LNCaP clone FGC (cell line): ENCODE results near the gene RAD51B.

Source experiments
- DNase-seq: peaks from one replicate; pipeline ENCODE4 v3.0.0-alpha.2; 2011; ENCODE audit warnings: low read depth
- H3K4me3 ChIP-seq: 2 replicates; pipeline ENCODE4 v1.5.1; 2011; ENCODE audit warnings: mild to moderate bottlenecking, low read depth, low read length, control low read depth
- CTCF ChIP-seq: IDR thresholded peaks from 2 replicates; pipeline ENCODE4 v1.5.1; 2012; ENCODE audit warnings: mild to moderate bottlenecking; ENCODE audit not compliant: control insufficient read depth, insufficient read depth; ENCODE audit errors: extremely low read depth

RAD51B gene

DNA sequence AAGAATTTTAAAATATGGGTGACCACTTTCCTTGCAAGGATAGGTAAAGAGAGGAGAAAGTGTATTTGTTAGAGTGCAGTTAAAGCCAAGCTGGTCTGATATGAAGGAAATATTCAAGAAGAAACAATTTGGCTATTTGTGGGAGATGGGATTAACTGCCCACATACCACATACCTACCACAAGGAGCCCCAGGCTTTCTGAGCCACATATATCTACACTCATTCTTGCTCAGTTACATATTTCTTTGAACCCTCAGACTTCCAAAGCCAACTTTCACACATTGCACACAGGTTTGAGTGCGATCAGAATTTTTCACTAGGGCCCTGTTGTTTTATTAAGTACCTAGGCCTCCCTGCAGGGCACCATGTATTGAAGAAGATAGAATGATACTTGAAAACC lies 643.1 kb downstream of the RAD51B start:
- no peak for DNase-seq
- TF ChIP-seq CTCF, result no peak
- H3K4me3 ChIP-seq, result no peak overlapping the region

- H3K4me3 ChIP-seq, result no peak overlapping the region
- no peak for TF ChIP-seq CTCF
- no peak for DNase-seq
Measured at GRCh38 chr14:68463299-68463698, 643.7 kb downstream of the RAD51B start.

DNA sequence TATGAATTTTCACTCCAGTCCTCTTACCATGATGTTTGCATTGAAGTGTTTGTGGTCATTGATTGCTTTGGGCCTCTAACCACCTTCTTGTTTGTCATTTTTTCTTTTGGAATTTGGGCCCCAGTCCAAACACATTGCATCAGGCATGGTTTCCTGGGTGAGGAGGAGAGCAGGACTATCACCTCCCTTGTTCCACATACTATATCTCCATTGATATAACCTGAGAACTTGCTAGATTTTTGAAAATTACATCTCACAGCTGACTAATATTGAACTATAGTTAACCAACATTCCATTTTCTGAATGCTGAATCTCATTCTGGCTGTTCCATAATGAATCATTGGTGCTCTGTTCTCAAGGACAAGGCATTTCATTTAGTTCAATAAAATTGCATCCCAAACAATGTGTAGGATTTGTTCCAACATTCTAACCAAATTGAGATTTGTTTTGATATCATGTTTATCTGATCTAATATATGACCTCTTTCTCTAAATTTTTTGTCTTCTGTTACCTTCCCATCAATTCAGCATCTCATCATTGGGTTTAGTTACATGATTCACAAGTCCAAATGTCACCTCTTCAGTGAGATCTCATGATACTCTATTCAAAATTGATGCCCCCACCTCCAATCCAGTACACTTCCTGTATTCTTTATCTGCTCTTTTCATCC lies 644.3 kb downstream of the RAD51B start:
- no peak for TF ChIP-seq CTCF
- no peak overlapping the region for H3K4me3 ChIP-seq
- no peak for DNase-seq

DNA sequence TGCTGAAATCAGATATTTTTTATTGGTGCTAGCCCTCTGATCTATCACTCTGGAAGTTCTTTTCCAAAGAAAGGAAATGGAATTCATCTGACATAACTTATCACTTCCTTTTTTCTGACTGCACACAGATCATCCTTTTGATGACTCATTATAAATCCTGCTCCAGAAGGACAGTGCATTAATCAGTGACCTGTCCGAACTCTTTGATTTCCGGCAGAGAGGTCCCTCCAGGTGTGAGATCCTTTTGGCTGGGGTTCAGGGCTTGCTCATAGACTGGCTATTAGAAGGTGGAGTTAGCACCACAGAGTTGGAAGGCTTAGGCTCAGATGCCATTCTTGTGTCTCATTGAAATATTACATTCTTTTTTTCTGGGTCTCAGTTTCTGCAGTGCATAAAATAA lies 645.1 kb downstream of the RAD51B start:
- no peak for DNase-seq

DNA sequence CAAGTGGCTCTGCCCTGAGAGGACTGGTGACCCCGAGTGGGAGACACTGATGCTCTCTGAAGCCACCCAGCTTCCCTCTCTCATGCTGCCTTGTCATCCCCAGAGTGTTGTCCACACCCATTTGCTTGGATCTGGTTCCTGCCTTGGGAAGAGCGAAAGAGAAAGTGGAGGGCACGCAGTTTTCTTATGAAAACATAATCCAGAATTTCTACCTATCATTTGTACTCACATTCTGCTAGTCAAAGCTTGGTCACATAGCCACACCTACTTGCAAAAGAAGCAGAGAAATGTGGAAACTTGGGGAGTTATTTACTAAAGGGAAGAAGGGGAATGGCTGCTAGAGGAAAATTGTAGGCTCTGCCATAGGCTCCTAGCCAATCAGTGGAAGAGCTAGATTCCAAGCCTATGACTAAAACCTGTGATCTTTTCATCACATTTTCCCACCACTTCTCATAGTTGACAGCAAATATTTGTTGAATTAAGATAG lies 647.0 kb downstream of the RAD51B start:
- no peak for DNase-seq
- no peak overlapping the region for H3K4me3 ChIP-seq
- no peak for TF ChIP-seq CTCF

More for the DNA sequence above, 645.1 kb downstream of the RAD51B start:
- H3K4me3 ChIP-seq, result no peak overlapping the region
- TF ChIP-seq CTCF, result no peak

DNA sequence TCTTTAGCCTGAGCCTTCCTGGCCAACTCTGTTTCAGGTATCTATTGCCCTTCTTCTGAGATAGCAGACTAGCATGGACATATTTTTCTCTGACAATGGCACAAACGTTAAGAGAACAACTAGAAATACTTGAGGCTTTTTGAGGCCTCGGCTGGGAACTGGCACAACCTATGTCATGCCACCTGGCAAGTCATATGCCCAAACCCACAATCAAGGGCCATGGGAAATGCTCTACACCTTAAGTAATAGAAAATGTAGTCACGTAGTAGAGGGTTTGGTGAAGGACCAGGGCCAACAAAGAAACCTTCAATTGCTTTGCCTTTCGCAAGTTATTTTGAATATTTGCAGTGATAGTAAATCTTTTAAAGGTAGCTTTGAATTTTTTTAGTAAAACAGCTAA lies 647.8 kb downstream of the RAD51B start:
- TF ChIP-seq CTCF, result no peak
- no peak for DNase-seq
- no peak overlapping the region for H3K4me3 ChIP-seq

DNA sequence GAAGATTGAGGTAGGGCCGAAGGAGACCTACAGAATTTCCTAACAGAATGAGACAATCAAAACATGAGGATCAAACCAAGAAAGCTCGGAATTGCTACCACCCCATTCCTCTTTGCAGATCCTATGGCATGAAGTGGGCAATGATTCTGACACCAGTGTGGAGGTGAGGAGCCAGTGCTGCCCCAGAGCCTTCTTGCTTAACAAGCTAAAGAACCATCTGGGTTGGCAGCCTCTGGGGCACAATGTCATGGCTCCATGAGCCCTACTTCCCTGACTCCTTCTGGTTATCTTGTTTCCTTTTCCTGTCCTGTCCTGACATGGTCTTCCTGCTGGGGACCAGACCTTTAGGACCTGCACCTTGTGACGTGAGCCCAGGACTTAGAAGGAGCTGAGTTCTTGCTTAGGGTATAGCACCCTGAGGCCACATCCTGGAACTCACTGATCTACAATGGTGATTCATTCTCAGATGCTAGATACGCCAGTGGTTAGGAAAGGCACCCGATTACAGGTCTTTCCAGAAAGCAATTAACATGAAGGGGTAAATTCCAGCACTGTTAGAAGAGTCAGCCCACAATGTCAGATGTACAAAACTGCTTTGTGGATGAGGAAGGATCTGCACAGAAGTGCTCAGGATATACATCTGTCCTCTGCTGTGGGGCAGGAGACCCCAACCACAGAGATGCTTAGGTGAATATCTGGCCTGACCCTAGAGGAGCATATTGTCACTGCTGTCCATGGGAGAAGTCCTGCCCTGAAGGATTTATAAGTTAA lies 649.0 kb downstream of the RAD51B start:
- no peak for TF ChIP-seq CTCF
- DNase-seq, result no peak
- H3K4me3 ChIP-seq, result no peak overlapping the region
